UCSD-AML1 (cell line): ENCODE measurements around the gene SRP68.

ENCODE experiments used
- DNase-seq: peaks from one replicate; lab custom pipeline; 2025; ENCODE audit not compliant: unreplicated experiment; lab: John Stamatoyannopoulos, UW

The SRP68 gene

GRCh38 chr17:76072148-76072858, at the start of gene SRP68:
SRP68 (minus strand) TSS chr17:76072517; CDS start chr17:76072491, 26 bp downstream.
- peak; percentile 92 for DNase-seq

- DNase-seq, result no peak
These were observed 49.7 kb upstream of the SRP68 start for GRCh38 chr17:76121932-76122430.

GRCh38 chr17:76120658-76121008, 48.3 kb upstream of the SRP68 start:
- DNase-seq, result no peak

- no peak for DNase-seq
These were observed 47.4 kb upstream of the SRP68 start for GRCh38 chr17:76119409-76120371.

GRCh38 chr17:76115138-76115754, 42.9 kb upstream of the SRP68 start:
- DNase-seq, result no peak

GRCh38 chr17:76111956-76112355, 39.6 kb upstream of the SRP68 start:
- no peak for DNase-seq

- DNase-seq, result no peak
These were observed 35.2 kb upstream of the SRP68 start for GRCh38 chr17:76107509-76107908.

- DNase-seq, result no peak
These were observed 34.4 kb upstream of the SRP68 start for GRCh38 chr17:76106703-76107102.

- no peak for DNase-seq
These were observed 32.5 kb upstream of the SRP68 start for GRCh38 chr17:76104896-76105231.

GRCh38 chr17:76104140-76104895, 32.0 kb upstream of the SRP68 start:
- no peak for DNase-seq

- DNase-seq, result peak; percentile 96
These were observed 31.2 kb upstream of the SRP68 start, which contains the start of gene EXOC7 for GRCh38 chr17:76103274-76104139. EXOC7 (minus strand) TSS chr17:76103787; CDS start chr17:76103692, 95 bp downstream.

GRCh38 chr17:76102944-76103273, 30.6 kb upstream of the SRP68 start:
- DNase-seq, result no peak

- DNase-seq, result no peak
These were observed 25.5 kb upstream of the SRP68 start for GRCh38 chr17:76097716-76098295.

- no peak for DNase-seq
These were observed 23.6 kb upstream of the SRP68 start for GRCh38 chr17:76095943-76096342.

- no peak for DNase-seq
These were observed 21.7 kb upstream of the SRP68 start for GRCh38 chr17:76094046-76094445.

GRCh38 chr17:76092526-76093413, 20.5 kb upstream of the SRP68 start:
- no peak for DNase-seq

- DNase-seq, result peak; percentile 49
These were observed 19.4 kb upstream of the SRP68 start for GRCh38 chr17:76091526-76092286.
